ENCODE measurements around the gene PTPMT1.
A peak's percentile ranks its signal among the peaks of the same experiment; 100 is the strongest.

PTPMT1 gene

DNA sequence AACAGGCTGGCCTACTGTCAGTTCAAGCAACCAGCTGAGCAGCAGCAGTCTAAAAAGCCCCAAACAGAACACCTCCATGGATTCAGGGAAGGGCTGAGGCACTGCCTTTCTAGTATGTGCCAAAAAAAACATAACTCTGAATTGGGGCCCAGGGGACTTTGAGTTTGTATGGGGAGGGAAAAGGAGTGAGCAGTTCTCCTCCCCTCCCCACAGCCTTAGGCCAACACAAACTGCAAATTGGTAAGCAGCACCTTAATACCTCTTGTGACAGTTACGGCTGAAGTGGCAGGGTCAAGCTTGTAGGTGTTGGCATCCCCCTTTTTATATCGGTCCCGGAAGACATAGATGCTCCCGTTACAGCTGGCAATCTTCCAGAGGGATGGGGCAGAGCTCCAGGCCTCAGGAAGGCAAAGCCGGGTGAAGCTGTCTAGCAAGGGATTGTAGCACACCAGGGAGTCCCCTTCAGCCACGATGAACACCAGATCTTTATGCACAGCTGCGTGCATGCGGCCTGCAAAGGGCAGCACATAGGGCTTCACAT, 7.4 kb downstream of the PTPMT1 start:
- peaks cover 39% of the 10 kb centered on the region for H3K36me3 ChIP-seq (ENCODE audit: insufficient read depth, low read length)
- no peak overlapping the region for H3K4me3 ChIP-seq (ENCODE audit: low read length)
- H3K9me3 ChIP-seq (ENCODE audit: low read length): no peaks in the 10 kb centered on the region
- peaks cover 9% of the 10 kb centered on the region for H3K4me1 ChIP-seq (ENCODE audit: insufficient read depth, low read length)
- no peak overlapping the region for H2AFZ ChIP-seq (ENCODE audit: low read depth, low read length)
- no peaks in the 10 kb centered on the region for H3K27me3 ChIP-seq (ENCODE audit: insufficient read depth, low read length)

DNA sequence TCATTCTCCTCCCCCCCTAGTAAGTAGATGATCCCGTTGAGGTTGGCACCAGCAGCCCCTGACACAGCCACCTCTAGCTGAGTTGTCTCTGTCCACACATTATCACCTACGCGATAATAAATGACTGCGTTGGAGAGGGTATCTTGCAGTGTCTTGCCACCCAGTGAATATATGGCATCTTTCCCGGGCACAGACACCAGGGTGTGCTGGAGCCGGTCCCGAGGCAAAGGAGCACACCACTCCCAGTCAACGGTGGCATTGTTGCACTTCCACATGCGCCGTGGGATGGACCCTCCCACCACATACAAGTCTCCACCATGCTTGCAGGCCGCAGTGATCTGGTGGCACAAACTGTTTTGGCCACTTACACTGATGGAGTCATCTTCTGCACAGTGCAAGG, 7.9 kb downstream of the PTPMT1 start:
- Histone ChIP-seq H3K4me3 (ENCODE audit: low read length) (no peak overlapping the region), H3K27me3 (ENCODE audit: insufficient read depth, low read length) (no peaks in the 10 kb centered on the region), H3K36me3 (ENCODE audit: insufficient read depth, low read length) (peaks cover 39% of the 10 kb centered on the region), H3K4me1 (ENCODE audit: insufficient read depth, low read length) (peaks cover 14% of the 10 kb centered on the region), H3K9me3 (ENCODE audit: low read length) (no peaks in the 10 kb centered on the region), H2AFZ (ENCODE audit: low read depth, low read length) (no peak overlapping the region)

DNA sequence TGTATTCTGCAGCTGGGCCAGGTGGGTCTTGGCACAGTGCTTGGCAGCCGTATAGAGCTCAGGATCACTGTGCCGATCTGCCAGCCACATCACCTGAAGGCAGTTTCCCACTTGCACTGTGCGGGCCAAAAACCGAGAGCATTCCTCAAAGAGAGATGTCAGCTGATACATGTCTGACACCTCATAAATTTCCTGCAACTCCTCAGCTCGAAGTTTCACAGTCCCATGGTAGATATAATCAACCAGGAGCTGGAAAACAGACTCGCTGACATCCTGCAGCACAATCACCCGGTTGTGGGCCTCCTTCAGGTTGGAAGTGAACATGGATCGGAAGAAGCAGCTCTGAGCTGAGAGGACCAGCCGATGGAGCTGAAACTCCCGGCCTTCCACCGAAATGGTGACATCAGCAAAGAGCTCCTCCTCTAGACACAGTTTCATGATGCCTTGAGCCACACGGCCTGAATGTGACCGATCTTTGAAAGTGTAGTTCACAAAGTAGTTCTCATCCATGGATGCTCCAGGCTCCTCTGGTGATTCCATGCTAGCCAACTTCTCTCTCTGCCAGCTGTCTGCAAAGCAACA, 12.2 kb downstream of the PTPMT1 start:
- H3K36me3 ChIP-seq (ENCODE audit: insufficient read depth, low read length): peaks cover 49% of the 10 kb centered on the region
- H3K4me3 ChIP-seq (ENCODE audit: low read length): peak overlapping the region; percentile 66
- no peaks in the 10 kb centered on the region for H3K27me3 ChIP-seq (ENCODE audit: insufficient read depth, low read length)
- H2AFZ ChIP-seq (ENCODE audit: low read depth, low read length): no peak overlapping the region
- H3K4me1 ChIP-seq (ENCODE audit: insufficient read depth, low read length): peaks cover 23% of the 10 kb centered on the region
- H3K9me3 ChIP-seq (ENCODE audit: low read length): no peaks in the 10 kb centered on the region

DNA sequence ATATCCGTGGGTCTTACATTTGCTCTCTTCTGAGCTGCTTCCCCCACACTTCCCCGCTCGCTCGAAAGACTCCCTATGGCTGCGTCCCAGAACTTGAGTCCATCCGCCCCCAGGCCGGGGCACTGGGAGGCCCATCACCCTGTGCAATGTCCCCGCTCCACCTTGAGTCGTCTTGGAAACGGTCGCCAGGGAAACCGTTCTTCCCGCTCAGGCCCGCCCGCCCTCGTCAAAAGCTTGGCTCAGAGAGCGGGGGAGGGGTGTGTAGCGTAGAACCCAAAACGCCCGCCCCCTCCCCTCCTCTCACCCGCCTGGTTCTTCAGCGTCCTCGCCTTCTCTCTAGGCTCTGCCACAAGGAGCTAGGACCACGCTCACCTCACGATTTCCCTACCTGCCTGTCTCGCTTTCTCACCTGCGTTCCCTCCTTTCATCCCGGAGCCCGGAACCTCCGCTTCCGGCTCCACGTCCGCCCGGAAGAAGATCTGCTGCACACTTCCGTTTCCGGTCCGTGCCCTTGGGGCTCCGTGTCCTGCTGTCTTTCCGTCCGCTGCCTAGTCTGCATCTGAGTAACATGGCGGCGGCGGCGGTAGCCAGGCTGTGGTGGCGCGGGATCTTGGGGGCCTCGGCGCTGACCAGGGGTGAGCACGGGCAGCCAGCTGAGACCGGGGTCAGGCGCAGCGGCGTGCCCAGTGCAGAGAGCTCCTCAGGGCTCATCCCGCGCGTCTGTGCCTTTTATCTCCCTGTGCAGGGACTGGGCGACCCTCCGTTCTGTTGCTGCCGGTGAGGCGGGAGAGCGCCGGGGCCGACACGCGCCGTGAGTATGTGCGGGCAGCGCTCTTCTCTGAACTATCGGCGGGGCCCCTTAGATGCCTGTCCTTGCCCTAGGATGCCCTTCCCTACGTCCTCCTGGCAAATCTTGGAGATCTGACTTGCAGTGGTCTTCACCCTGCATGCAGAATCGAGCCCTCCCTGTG, 13.4 kb downstream of the PTPMT1 start, which contains the start of the genes KBTBD4 and NDUFS3:
KBTBD4 (minus strand) TSS at position 447 of the 971 bp plus-strand sequence; CDS start at position 428, 19 bp downstream.
NDUFS3 (plus strand) TSS at position 551 of the 971 bp plus-strand sequence; CDS start at position 569, 18 bp downstream.
- Histone ChIP-seq H3K36me3 (ENCODE audit: insufficient read depth, low read length) (peaks cover 47% of the 10 kb centered on the region), H3K27me3 (ENCODE audit: insufficient read depth, low read length) (no peaks in the 10 kb centered on the region), H3K4me3 (ENCODE audit: low read length) (peak within 1 kb of the TSS; percentile 66), H3K9me3 (ENCODE audit: low read length) (no peaks in the 10 kb centered on the region), H2AFZ (ENCODE audit: low read depth, low read length) (peak within 1 kb of the TSS; percentile 47), H3K4me1 (ENCODE audit: insufficient read depth, low read length) (peaks cover 23% of the 10 kb centered on the region)

DNA sequence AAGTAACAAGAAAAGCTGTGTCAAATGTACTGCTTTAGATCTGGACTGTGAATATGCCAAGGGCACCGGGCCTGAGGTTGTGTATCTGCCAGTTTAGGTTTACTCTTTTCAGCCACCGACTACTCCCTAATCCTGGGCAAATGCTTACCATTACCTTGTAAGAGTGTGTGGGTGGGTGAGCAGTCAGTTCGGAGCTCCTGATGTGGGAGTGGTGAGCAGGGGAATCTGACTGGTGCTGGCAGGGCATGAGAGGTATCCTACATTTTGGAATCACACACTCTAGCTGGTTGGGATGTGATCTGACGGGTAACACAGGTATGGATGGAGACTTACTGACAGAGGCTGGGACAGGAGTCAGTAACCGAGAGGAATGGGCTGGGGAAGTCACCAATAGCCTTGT, 18.4 kb downstream of the PTPMT1 start:
- H3K4me3 ChIP-seq (ENCODE audit: low read length): no peak overlapping the region
- no peak overlapping the region for H2AFZ ChIP-seq (ENCODE audit: low read depth, low read length)
- no peaks in the 10 kb centered on the region for H3K27me3 ChIP-seq (ENCODE audit: insufficient read depth, low read length)
- peaks cover 48% of the 10 kb centered on the region for H3K36me3 ChIP-seq (ENCODE audit: insufficient read depth, low read length)
- H3K9me3 ChIP-seq (ENCODE audit: low read length): no peaks in the 10 kb centered on the region
- peaks cover 12% of the 10 kb centered on the region for H3K4me1 ChIP-seq (ENCODE audit: insufficient read depth, low read length)

DNA sequence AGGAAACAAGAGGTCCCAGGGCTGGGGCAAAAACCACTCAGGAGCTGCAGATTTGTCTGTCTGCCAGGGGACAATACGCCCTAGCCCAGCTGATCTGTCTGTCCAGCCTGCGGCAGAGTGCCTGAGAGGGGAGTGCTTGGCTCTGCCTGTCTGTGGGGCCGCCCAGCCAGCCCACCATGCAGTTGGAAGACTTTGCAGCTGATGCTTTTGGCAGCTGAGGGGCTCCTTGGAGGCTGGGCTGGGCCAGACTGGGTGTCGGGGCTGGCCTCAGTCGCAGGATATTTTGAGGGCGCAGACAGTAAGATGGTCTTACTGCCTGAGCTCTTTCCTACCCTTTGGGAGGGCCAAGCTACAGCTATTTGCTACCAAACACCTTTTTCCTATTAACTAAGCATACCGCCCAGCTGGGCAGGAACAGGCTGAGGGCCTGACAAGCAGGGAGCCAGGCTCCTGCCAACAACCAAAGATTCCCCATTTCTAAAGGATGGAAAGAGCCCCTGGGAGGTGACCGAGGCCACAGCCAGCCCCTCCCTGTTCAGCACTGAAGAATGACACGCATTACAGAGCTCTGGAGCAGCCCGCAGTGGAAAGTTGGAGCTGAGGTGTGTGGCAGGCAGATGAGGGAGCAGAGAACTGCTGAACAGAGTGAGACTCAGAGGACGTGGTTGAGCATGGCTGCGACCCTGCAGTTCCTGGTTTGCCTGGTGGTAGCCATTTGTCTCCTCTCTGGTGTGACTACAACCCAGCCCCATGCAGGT, 20.9 kb downstream of the PTPMT1 start, which contains the start of gene FAM180B:
FAM180B (plus strand) TSS at position 581 of the 758 bp plus-strand sequence; CDS start at position 672, 91 bp downstream.
- Histone ChIP-seq H2AFZ (ENCODE audit: low read depth, low read length) (no peak within 1 kb of the TSS), H3K27me3 (ENCODE audit: insufficient read depth, low read length) (no peaks in the 10 kb centered on the region), H3K4me1 (ENCODE audit: insufficient read depth, low read length) (peaks cover 3% of the 10 kb centered on the region), H3K36me3 (ENCODE audit: insufficient read depth, low read length) (peaks cover 35% of the 10 kb centered on the region), H3K4me3 (ENCODE audit: low read length) (no peak within 1 kb of the TSS), H3K9me3 (ENCODE audit: low read length) (no peaks in the 10 kb centered on the region)

DNA sequence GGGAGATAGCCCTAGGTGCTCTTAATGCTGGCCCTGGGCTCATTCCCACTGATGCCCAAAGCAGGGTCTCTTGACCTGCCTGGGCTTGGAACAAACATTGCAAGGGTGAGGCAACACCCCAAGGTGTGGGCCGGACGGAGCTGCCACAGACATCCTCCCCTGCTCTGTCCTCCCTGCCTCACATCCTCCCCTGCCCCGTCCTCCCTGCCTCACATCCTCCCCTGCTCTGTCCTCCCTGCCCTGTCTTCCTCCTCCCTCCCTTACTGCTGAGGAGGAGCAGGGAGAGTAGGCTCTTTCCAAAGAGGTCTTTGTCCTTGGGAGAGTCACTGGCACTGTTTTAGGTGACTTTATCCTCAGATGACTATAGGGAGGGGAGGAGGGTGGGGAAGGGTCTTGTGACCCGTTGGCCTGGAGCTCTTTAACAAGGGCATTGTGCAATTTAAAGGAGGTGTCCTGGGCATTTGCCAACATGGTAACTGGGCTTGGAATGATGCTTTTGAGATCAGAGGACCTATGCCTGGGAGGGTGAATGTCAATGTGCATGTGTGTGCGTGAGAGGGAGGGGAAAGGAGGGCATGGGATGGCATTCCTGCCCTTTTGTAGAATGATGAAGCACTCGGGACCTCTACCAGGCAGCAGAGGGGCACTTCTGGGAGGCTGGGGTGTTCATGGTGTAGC, 21.8 kb downstream of the PTPMT1 start:
- Histone ChIP-seq H3K4me1 (ENCODE audit: insufficient read depth, low read length) (peaks cover 10% of the 10 kb centered on the region), H2AFZ (ENCODE audit: low read depth, low read length) (no peak overlapping the region), H3K36me3 (ENCODE audit: insufficient read depth, low read length) (peaks cover 26% of the 10 kb centered on the region), H3K4me3 (ENCODE audit: low read length) (no peak overlapping the region), H3K27me3 (ENCODE audit: insufficient read depth, low read length) (no peaks in the 10 kb centered on the region), H3K9me3 (ENCODE audit: low read length) (no peaks in the 10 kb centered on the region)

DNA sequence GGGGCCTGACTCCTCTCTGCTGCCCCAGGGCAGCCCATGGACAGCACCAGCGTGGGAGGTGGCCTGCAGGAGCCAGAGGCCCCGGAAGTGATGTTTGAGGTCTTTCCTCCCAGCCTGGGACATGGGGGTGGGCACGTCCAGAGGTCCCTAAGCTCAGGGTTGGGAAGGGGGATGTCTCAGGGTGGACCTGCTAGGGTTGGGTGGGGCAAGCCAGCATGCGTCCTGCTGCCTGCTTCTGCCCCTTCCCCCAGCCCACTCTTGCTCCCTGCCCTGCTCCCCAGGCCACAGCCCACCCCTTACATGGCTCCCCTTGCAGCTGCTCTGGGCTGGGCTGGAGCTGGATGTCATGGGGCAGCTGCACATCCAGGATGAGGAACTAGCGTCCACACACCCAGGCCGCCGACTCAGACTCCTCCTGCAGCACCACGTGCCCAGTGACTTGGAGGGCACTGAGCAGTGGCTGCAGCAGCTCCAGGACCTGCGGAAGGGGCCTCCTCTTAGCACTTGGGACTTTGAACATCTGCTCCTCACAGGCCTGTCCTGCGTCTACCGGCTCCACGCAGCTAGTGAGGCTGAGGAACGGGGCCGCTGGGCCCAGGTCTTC, 22.4 kb downstream of the PTPMT1 start:
- Histone ChIP-seq H3K4me3 (ENCODE audit: low read length) (no peak overlapping the region), H3K36me3 (ENCODE audit: insufficient read depth, low read length) (peaks cover 22% of the 10 kb centered on the region), H3K9me3 (ENCODE audit: low read length) (no peaks in the 10 kb centered on the region), H3K4me1 (ENCODE audit: insufficient read depth, low read length) (peaks cover 12% of the 10 kb centered on the region), H2AFZ (ENCODE audit: low read depth, low read length) (no peak overlapping the region), H3K27me3 (ENCODE audit: insufficient read depth, low read length) (no peaks in the 10 kb centered on the region)

DNA sequence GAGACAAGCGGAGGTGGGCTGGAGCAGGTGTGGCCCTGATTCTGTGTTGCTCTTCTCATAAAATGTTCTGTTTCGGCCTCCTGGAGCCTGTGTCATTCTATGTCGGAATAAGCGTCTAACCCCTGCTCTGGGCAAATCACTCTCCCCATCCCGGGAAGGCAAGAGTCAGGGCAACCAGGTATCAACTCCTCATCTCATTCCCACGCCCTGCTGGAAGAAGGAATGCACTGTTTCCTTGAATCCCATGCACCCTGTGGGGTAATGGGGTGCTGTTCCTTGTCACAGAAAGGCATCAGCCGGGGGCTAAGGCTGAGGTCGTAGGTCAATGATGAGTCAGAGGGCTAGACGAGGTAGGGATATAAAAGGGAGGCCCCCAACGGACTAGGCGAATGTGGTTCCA, 23.7 kb downstream of the PTPMT1 start:
- no peak overlapping the region for H2AFZ ChIP-seq (ENCODE audit: low read depth, low read length)
- no peaks in the 10 kb centered on the region for H3K9me3 ChIP-seq (ENCODE audit: low read length)
- H3K27me3 ChIP-seq (ENCODE audit: insufficient read depth, low read length): no peaks in the 10 kb centered on the region
- H3K4me3 ChIP-seq (ENCODE audit: low read length): no peak overlapping the region
- peaks cover 19% of the 10 kb centered on the region for H3K4me1 ChIP-seq (ENCODE audit: insufficient read depth, low read length)
- H3K36me3 ChIP-seq (ENCODE audit: insufficient read depth, low read length): peaks cover 9% of the 10 kb centered on the region

DNA sequence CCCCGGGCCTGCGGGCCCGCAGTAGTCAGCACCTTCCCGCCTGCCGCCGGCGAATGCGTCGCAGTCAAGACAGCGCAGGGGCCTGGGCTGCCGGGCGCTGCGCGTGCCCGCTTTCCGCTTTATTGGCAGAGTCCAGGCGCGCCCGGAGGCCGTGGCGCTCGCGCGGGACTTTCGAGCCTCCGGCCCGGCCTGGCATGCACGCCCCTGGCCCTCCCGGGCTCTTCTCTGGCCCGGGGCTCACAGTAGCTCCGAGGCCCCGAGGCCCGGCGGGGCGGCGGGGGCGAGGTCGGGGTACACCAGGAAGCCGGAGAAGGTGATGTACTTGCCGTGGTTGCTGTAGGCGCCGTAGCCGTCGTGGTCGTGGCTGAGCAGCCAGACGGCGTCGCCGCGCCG, 24.2 kb downstream of the PTPMT1 start:
- Histone ChIP-seq H2AFZ (ENCODE audit: low read depth, low read length) (no peak overlapping the region), H3K9me3 (ENCODE audit: low read length) (no peaks in the 10 kb centered on the region), H3K4me1 (ENCODE audit: insufficient read depth, low read length) (peaks cover 22% of the 10 kb centered on the region), H3K27me3 (ENCODE audit: insufficient read depth, low read length) (no peaks in the 10 kb centered on the region), H3K36me3 (ENCODE audit: insufficient read depth, low read length) (peaks cover 5% of the 10 kb centered on the region), H3K4me3 (ENCODE audit: low read length) (no peak overlapping the region)

DNA sequence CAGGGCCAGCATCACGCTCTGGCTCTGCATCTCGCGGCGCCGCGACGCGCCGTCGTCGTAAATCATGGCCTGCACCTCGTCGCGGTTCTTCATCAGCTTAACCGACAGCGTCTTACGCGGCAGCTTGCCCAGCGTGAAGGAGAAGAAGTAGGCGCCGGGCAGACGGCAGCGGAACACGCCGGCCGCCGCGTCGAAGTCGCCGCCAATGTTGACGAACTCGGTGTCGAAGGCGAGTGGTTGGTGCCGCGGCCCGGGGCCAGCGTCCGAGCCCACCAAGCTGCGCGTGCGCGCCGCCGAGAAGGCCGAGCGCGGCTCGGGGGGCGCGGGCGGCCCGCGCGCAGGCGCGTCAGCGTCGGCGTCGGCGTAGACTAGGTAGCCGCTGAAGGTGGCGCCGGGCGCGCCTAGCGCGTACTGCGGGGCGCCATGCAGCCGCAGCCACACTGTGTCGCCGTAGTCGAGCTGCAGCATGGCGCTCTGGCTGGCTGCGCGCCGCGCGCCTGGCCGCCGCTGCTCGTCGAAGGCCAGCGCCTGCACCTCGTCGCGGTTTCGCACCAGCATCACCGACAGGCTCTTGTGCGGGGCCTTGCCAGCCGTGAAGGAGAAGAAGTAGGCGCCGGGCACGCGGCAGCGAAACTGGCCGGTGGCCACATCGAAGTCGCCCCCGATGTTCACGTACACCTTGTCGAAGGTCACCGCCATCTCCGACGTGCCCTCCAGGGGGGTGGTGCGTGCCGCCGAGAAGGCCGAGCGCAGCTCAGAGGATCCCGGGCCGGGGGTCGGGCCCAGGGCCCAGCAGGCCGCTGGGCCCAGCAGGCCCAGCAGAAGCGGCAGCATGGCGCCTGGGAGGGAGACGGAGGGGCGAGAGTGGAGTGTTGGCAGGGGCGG, 24.8 kb downstream of the PTPMT1 start:
- Histone ChIP-seq H3K27me3 (ENCODE audit: insufficient read depth, low read length) (no peaks in the 10 kb centered on the region), H2AFZ (ENCODE audit: low read depth, low read length) (no peak overlapping the region), H3K4me3 (ENCODE audit: low read length) (no peak overlapping the region), H3K36me3 (ENCODE audit: insufficient read depth, low read length) (peaks cover under 1% of the 10 kb centered on the region), H3K9me3 (ENCODE audit: low read length) (no peaks in the 10 kb centered on the region), H3K4me1 (ENCODE audit: insufficient read depth, low read length) (peaks cover 26% of the 10 kb centered on the region)
